CD4-positive, alpha-beta T cell (primary cell): ENCODE results near the gene IER5. TPM values are rescaled to one million over a fixed set of nuclear protein-coding genes. Genes with fewer than 3 reads are reported as not detected.

Experiments
- ATAC-seq: fragments of 200-7000 bp; cut with Tn5 transposase; one replicate; pipeline ENCODE4 v1.10.0; 2022; ENCODE audit warnings: mild to moderate bottlenecking; ENCODE audit not compliant: poor library complexity
- CTCF ChIA-PET: fragments of 350-600 bp; sonication (Branson Sonifier 250); formaldehyde crosslinking; loops from one replicate; lab custom pipeline; 2021; ENCODE audit warnings: antibody characterized with exemption, inconsistent platforms; lab: Charles Lee
- POLR2A ChIA-PET: fragments of 350-600 bp; sonication (Branson Sonifier 250); formaldehyde crosslinking; loops from one replicate; lab custom pipeline; 2021; ENCODE audit warnings: antibody characterized with exemption, inconsistent platforms; lab: Charles Lee
- DNase-seq, 14 experiments: peaks; one replicate each; pipeline ENCODE4 v3.0.0-alpha.2; 2013 to 2020; ENCODE audit warnings: mixed read lengths in 2 of 14
- H3K27ac ChIP-seq, 2 donors: one replicate each; pipeline versions ENCODE4 v1.5.1 to v1.7.0; 2013; ENCODE audit warnings: low read length in 2 of 2, low read depth in 1 of 2, mild to moderate bottlenecking in 1 of 2
- H3K27me3 ChIP-seq, 2 experiments: 1 replicate in 1 of 2; 2 replicates in 1 of 2; pipeline versions ENCODE4 v1.6.1 to v1.7.0; 2013; ENCODE audit warnings: low read length in 2 of 2, control low read depth in 1 of 2, mild to moderate bottlenecking in 1 of 2, moderate library complexity in 1 of 2; ENCODE audit not compliant: insufficient read depth in 2 of 2, control insufficient read depth in 1 of 2
- H3K36me3 ChIP-seq: one replicate; pipeline ENCODE4 v1.6.1; 2013; ENCODE audit warnings: low read length, control low read depth; ENCODE audit not compliant: insufficient read depth
- H3K4me1 ChIP-seq: one replicate; pipeline ENCODE4 v1.6.1; 2013; ENCODE audit warnings: low read length, control low read depth; ENCODE audit not compliant: insufficient read depth
- H3K4me3 ChIP-seq: one replicate; pipeline ENCODE4 v1.5.1; 2013; ENCODE audit warnings: mild to moderate bottlenecking, low read length, moderate library complexity
- H3K9me3 ChIP-seq, 2 experiments: 1 replicate in 1 of 2; 2 replicates in 1 of 2; pipeline versions ENCODE4 v1.6.1 to v1.7.0; 2013; ENCODE audit warnings: low read length in 2 of 2, mild to moderate bottlenecking in 2 of 2, control low read depth in 1 of 2, moderate library complexity in 1 of 2; ENCODE audit not compliant: control insufficient read depth in 1 of 2, insufficient read depth in 1 of 2
- H3K27ac Mint-ChIP-seq: one replicate; pipeline ENCODE4 v1.8.0; 2020; ENCODE audit warnings: mixed read lengths
- H3K27me3 Mint-ChIP-seq: one replicate; pipeline ENCODE4 v1.8.0; 2021; ENCODE audit warnings: mixed read lengths
- H3K36me3 Mint-ChIP-seq: one replicate; pipeline ENCODE4 v1.8.0; 2021; ENCODE audit warnings: low read depth, mixed read lengths
- H3K4me1 Mint-ChIP-seq: one replicate; pipeline ENCODE4 v1.8.0; 2021; ENCODE audit warnings: low read depth, mixed read lengths
- H3K4me3 Mint-ChIP-seq: one replicate; pipeline ENCODE4 v1.8.0; 2020; ENCODE audit warnings: mild to moderate bottlenecking, mixed read lengths
- H3K9me3 Mint-ChIP-seq: one replicate; pipeline ENCODE4 v1.8.0; 2020; ENCODE audit warnings: mixed read lengths
- CTCF ChIP-seq: fragments of 200-600 bp; IDR thresholded peaks from one replicate; pipeline ENCODE4 v1.8.0; 2022; ENCODE audit warnings: antibody characterized with exemption, mild to moderate bottlenecking
- intact Hi-C, 2 experiments: fragments of 100-400 bp; cut with DNase I in 1 of 2; cut with micrococcal nuclease in 1 of 2; formaldehyde crosslinking; loops; one replicate each; pipeline versions ENCODE4 v1.15.1 to v1.9.0; 2023 to 2025; cut with DNase I, micrococcal nuclease
- total RNA-seq, 174 experiments: library from RNA in 2 of 174; stranded (reverse) in 2 of 174; gene quantifications; one replicate each; pipeline ENCODE4 v1.2.3 and lab custom pipeline; 2021 to 2026

The IER5 gene
- total RNA-seq, 2 experiments from 2014 or later = 53.8 to 54.1 TPM

GRCh38 chr1:181079382-181079781 lies 9.1 kb upstream of the IER5 start:
- DNase-seq = no peak
- H3K27me3 Mint-ChIP-seq = peaks cover 21% of the 10 kb centered on the region
- no peaks in the 10 kb centered on the region for H3K9me3 Mint-ChIP-seq
- CTCF ChIA-PET = interaction anchor here (1.9 kb wide), 1 partner anchor 63 kb away, joined by 8 read pairs; no protein-coding TSS in a partner anchor
- no peak overlapping the region for H3K27ac Mint-ChIP-seq
- H3K4me1 ChIP-seq = peaks cover 1% of the 10 kb centered on the region
- H3K4me1 Mint-ChIP-seq = peaks cover 4% of the 10 kb centered on the region
- intact Hi-C loops = loop anchor here in 1 of 2 experiments (5.0 kb wide), 1 partner anchor 348 kb away; no protein-coding TSS in a partner anchor
- H3K27me3 ChIP-seq = peaks cover 0 to 6% of the 10 kb centered on the region in 2 experiments
- H3K9me3 ChIP-seq = no peaks in the 10 kb centered on the region
- TF ChIP-seq CTCF = no peak
- no peak overlapping the region for H3K27ac ChIP-seq
- H3K4me3 ChIP-seq = no peak overlapping the region
- no peak for ATAC-seq
- no peaks in the 10 kb centered on the region for H3K36me3 Mint-ChIP-seq
- H3K4me3 Mint-ChIP-seq = no peak overlapping the region
- no peaks in the 10 kb centered on the region for H3K36me3 ChIP-seq
- POLR2A ChIA-PET = interaction anchor here (1.7 kb wide), 1 partner anchor 10 kb away, joined by 6 read pairs; no protein-coding TSS in a partner anchor

- POLR2A ChIA-PET = interaction anchor here (1.7 kb wide), 1 partner anchor 9 kb away, joined by 6 read pairs; no protein-coding TSS in a partner anchor
- Histone ChIP-seq H3K27ac (no peak overlapping the region), H3K4me1 (peaks cover 4% of the 10 kb centered on the region), H3K27me3 (peaks cover 0 to 6% of the 10 kb centered on the region in 2 experiments), H3K9me3 (no peaks in the 10 kb centered on the region), H3K36me3 (no peaks in the 10 kb centered on the region), H3K4me3 (no peak overlapping the region)
- TF ChIP-seq CTCF = no peak
- Mint-ChIP-seq H3K4me1 (peaks cover 7% of the 10 kb centered on the region), H3K27ac (no peak overlapping the region), H3K4me3 (no peak overlapping the region), H3K9me3 (no peaks in the 10 kb centered on the region), H3K36me3 (no peaks in the 10 kb centered on the region), H3K27me3 (peaks cover 21% of the 10 kb centered on the region)
- DNase-seq (no peak), ATAC-seq (no peak)
- CTCF ChIA-PET = interaction anchor here (1.9 kb wide), 1 partner anchor 63 kb away, joined by 8 read pairs; no protein-coding TSS in a partner anchor
- intact Hi-C loops = loop anchor here in 1 of 2 experiments (5.0 kb wide), 1 partner anchor 347 kb away; no protein-coding TSS in a partner anchor
Observed at GRCh38 chr1:181079920-181080319, 8.6 kb upstream of the IER5 start.

- H3K9me3 ChIP-seq = no peaks in the 10 kb centered on the region
- no peak for DNase-seq
- Mint-ChIP-seq H3K9me3 (no peaks in the 10 kb centered on the region), H3K4me3 (no peak overlapping the region), H3K36me3 (no peaks in the 10 kb centered on the region), H3K4me1 (peaks cover 7% of the 10 kb centered on the region), H3K27me3 (peaks cover 21% of the 10 kb centered on the region), H3K27ac (no peak overlapping the region)
- ChIA-PET CTCF (interaction anchor here (1.2 to 1.4 kb wide), 2 partner anchors 42 to 61 kb away, joined by 3 read pairs; no protein-coding TSS in a partner anchor), POLR2A (interaction anchor here (1.1 kb wide), 1 partner anchor 69 kb away, joined by 4 read pairs; no protein-coding TSS in a partner anchor)
- peaks cover 0 to 6% of the 10 kb centered on the region in 2 experiments for H3K27me3 ChIP-seq
- H3K4me3 ChIP-seq = no peak overlapping the region
- no peak for ATAC-seq
- H3K4me1 ChIP-seq = peaks cover 4% of the 10 kb centered on the region
- no peaks in the 10 kb centered on the region for H3K36me3 ChIP-seq
- intact Hi-C loops = no loop called here
- H3K27ac ChIP-seq = no peak overlapping the region
- no peak for TF ChIP-seq CTCF
Observed at GRCh38 chr1:181080556-181080955, 7.9 kb upstream of the IER5 start.
